GM12878 (cell line): ENCODE results near the gene LPIN2. TPM values are rescaled to one million over a fixed set of nuclear protein-coding genes. Genes with fewer than 3 reads are reported as not detected.

ENCODE experiments used
- ATAC-seq: fragments of 200-7000 bp; cut with Tn5 transposase; 3 replicates; pipeline ENCODE4 v1.9.1; 2020; ENCODE audit warnings: mild to moderate bottlenecking, moderate library complexity
- BruUV-seq: library from RNA; stranded (reverse); fragments of 400-500 nt; replicated peaks from 2 replicates; lab custom pipeline; 2021; lab: Mats Ljungman, UMichigan
- CTCF ChIA-PET: fragments of 300-600 bp; sonication (Branson Sonifier 250); formaldehyde crosslinking; extraction: SDS; loops from one replicate; lab custom pipeline; 2021; ENCODE audit warnings: inconsistent platforms; lab: Yijun Ruan, JAX
- POLR2A ChIA-PET: fragments of 350-600 bp; formaldehyde crosslinking; extraction: SDS; loops from one replicate; lab custom pipeline; 2021; ENCODE audit warnings: inconsistent platforms; lab: Charles Lee
- RAD21 ChIA-PET: fragments of 300-600 bp; sonication (Branson Sonifier 250); formaldehyde crosslinking; loops from one replicate; lab custom pipeline; 2023; ENCODE audit warnings: antibody characterized with exemption; ENCODE audit not compliant: unreplicated experiment; lab: Charles Lee
- SMC1A ChIA-PET: fragments of 300-600 bp; sonication (Branson Sonifier 250); formaldehyde crosslinking; loops from one replicate; lab custom pipeline; 2023; ENCODE audit not compliant: unreplicated experiment, uncharacterized antibody; lab: Charles Lee
- DNase-seq: peaks from one replicate; pipeline ENCODE4 v3.0.0-alpha.2; 2011; ENCODE audit warnings: low read depth, low spot score
- FAIRE-seq: peaks from 3 replicates; lab custom pipeline; 2011; peaks lifted over from hg19 to GRCh38; lab: Jason Lieb, UNC
- H2AFZ ChIP-seq: 2 replicates; pipeline ENCODE4 v1.6.0; 2011; ENCODE audit warnings: low read depth, low read length, control low read depth; ENCODE audit not compliant: control insufficient read depth
- H3K27ac ChIP-seq: 2 replicates; pipeline ENCODE4 v1.5.1; 2011; ENCODE audit warnings: control low read depth; ENCODE audit not compliant: control insufficient read depth, insufficient read depth
- H3K27me3 ChIP-seq, 2 experiments: replicated peaks in 1 of 2; 2 replicates each; pipeline versions ENCODE4 v1.6.0 to v1.6.1; 2011; ENCODE audit warnings: low read length in 1 of 2; ENCODE audit not compliant: control insufficient read depth in 2 of 2, insufficient read depth in 2 of 2
- H3K36me3 ChIP-seq, 2 experiments: 2 replicates each; pipeline ENCODE4 v1.5.1; 2011; ENCODE audit warnings: low read length in 1 of 2; ENCODE audit not compliant: control insufficient read depth in 2 of 2, insufficient read depth in 2 of 2
- H3K4me1 ChIP-seq: 2 replicates; pipeline ENCODE4 v1.6.1; 2011; ENCODE audit warnings: mild to moderate bottlenecking, low read length, moderate library complexity, mixed read lengths; ENCODE audit not compliant: control insufficient read depth, insufficient read depth
- H3K4me2 ChIP-seq: 2 replicates; pipeline ENCODE4 v1.6.0; 2011; ENCODE audit warnings: control low read depth; ENCODE audit not compliant: control insufficient read depth, insufficient read depth
- H3K4me3 ChIP-seq: fragments of 200-600 bp; sonication (generic); 2 replicates; pipeline ENCODE4 v1.5.1; 2016
- H3K79me2 ChIP-seq: 2 replicates; pipeline ENCODE4 v1.6.0; 2011; ENCODE audit warnings: low read length; ENCODE audit not compliant: control insufficient read depth, insufficient read depth
- H3K9ac ChIP-seq: 2 replicates; pipeline ENCODE4 v1.8.0; 2011; ENCODE audit warnings: low read length, control low read depth, mixed read lengths; ENCODE audit not compliant: control insufficient read depth, insufficient read depth
- H3K9me3 ChIP-seq: replicated peaks from 3 replicates; pipeline ENCODE4 v1.5.1; 2011; ENCODE audit warnings: mild to moderate bottlenecking, low read length; ENCODE audit not compliant: control insufficient read depth, insufficient read depth
- H4K20me1 ChIP-seq: 2 replicates; pipeline ENCODE4 v1.6.0; 2011; ENCODE audit not compliant: control insufficient read depth, insufficient read depth
- NFXL1 ChIP-seq: fragments of 450-650 bp; IDR thresholded peaks from 2 replicates; pipeline ENCODE4 v1.6.1; 2017; ENCODE audit warnings: antibody characterized with exemption, mild to moderate bottlenecking, borderline replicate concordance
- SMARCA5 ChIP-seq: fragments of 450-650 bp; IDR thresholded peaks from 2 replicates; pipeline ENCODE4 v1.6.1; 2017; ENCODE audit warnings: mild to moderate bottlenecking
- WRNIP1 ChIP-seq: IDR thresholded peaks from 2 replicates; pipeline ENCODE4 v1.6.1; 2011; ENCODE audit warnings: low read depth, low read length, improper control_type of control experiment, borderline replicate concordance
- WGBS: methylation state at CpG from one replicate; pipeline ENCODE4 v1.1.6; 2016; ENCODE audit warnings: low lambda C conversion rate; ENCODE audit not compliant: insufficient replicate concordance, insufficient coverage; ENCODE audit errors: missing lambda C conversion rate; 5-methylcytosine and 5-hydroxymethylcytosine counted together
- in situ Hi-C: fragments of 300-500 bp; cut with MboI; formaldehyde crosslinking; loops from 9 replicates; pipeline ENCODE4 v1.14.3; 2018; ENCODE audit warnings: mixed read lengths
- intact Hi-C: fragments of 100-400 bp; cut with micrococcal nuclease; formaldehyde crosslinking; loops from one replicate; pipeline ENCODE4 v1.14.2; 2022; ENCODE audit not compliant: unreplicated experiment
- polyA plus RNA-seq, 11 experiments: library from polyadenylated mRNA; depleted of rRNA in 4 of 11; unstranded in 6 of 11; stranded (reverse) in 5 of 11; fragments of >200 nt; fragmentation: Nextera tagmentation in 4 of 11; fragmentation: Illumina TruSeq in 1 of 11; extraction: Ambion mirVana in 4 of 11; extraction: Trizol in 1 of 11; gene quantifications; 1 replicate in 1 of 11; 2 replicates in 10 of 11; pipeline versions ENCODE4 v1.2.1 to v1.2.3, GENCODE V29; 2011 to 2016; ENCODE audit warnings: inconsistent platforms in 2 of 11, missing spikeins in 2 of 11, low read depth in 1 of 11
- total RNA-seq, 4 experiments: library from RNA; depleted of rRNA in 3 of 4; stranded (reverse); fragments of >200 nt in 3 of 4; fragmentation: Illumina TruSeq in 1 of 4; extraction: Trizol in 1 of 4; gene quantifications; 2 replicates each; pipeline versions ENCODE4 v1.2.1 to v1.2.3, GENCODE V29; 2013 to 2021

The LPIN2 gene
- total and polyA plus RNA-seq, 10 of the 15 experiments (the other 5 are each of a cell fraction or from before 2014, with no cell fraction given): 4.1 to 28.0 (median 15.9) TPM

DNA sequence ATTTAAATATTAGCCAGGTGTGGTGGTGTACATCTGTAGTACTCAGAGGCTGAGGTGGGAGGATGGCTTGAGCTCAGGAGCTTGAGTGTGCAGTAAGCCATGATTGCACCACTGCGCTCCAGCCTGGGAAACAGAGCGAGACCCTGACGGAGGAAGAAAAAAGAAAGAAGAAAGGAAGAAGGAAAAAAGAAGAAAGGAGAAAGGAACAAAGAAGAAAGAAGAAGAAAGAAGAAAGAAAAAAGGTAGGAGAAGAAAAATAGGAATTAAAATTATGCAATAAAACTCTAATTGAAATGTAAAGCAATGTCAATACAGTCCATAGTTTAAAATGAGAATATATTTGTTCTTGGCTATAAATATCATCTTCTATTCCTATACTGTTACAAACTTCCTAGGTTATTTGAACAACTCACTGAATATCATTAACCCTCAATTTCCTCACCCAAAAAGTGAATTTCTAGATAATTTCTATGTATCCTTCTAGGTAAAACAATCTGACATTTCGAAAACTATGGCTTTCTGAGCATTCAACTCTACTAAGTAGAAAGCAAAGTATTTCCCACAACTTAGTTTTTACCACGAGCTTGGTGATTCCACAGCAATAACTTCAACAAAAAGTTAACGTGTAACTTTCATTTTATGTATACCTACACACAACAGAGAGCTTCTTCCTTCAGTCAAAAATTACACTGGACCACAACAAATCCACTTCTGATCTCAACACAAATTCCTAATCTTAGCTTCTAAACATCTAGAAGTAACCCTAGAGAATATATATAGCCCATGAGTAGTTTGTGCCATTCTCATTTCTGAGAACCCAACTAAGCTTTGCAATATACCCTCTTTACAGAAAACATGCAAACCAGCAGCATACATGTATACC is 19.7 kb downstream of the LPIN2 start:
- Histone ChIP-seq H3K4me1 (peaks cover 25% of the 10 kb centered on the region), H3K36me3 (no peaks in the 10 kb centered on the region), H3K9ac (no peak overlapping the region), H3K9me3 (peaks cover 8% of the 10 kb centered on the region; the same call in 2 of the 3 replicates), H3K79me2 (peaks cover 48% of the 10 kb centered on the region), H4K20me1 (no peaks in the 10 kb centered on the region), H3K4me2 (peak overlapping the region; percentile 49; the same call in 1 of the 2 replicates), H3K27ac (peak overlapping the region; percentile 28; the same call in 1 of the 2 replicates), H3K27me3 (no peaks in the 10 kb centered on the region), H2AFZ (no peak overlapping the region)
- 52% methylated on average over 6 of the region's 6 CpGs for WGBS
- ATAC-seq (no peak), DNase-seq (no peak), FAIRE-seq (no peak)
- ChIA-PET POLR2A (interaction anchor here (0.6 to 1.5 kb wide), 7 partner anchors 8 to 182 kb away, joined by 3 to 6 read pairs (median 3); partner anchors contain the start of gene LPIN2), CTCF (interaction anchor here (0.7 to 7.2 kb wide), 18 partner anchors 8 to 252 kb away, joined by 3 to 131 read pairs (median 10); partner anchors contain the start of gene MYL12A), RAD21 (interaction anchor here (0.6 to 4.3 kb wide), 20 partner anchors 8 to 263 kb away, joined by 3 to 74 read pairs (median 6); partner anchors contain the start of gene MYL12A)
- no TSS peak for BruUV-seq
- intact Hi-C loops: loop anchor here (5.0 kb wide), 1 partner anchor 159 kb away; no protein-coding TSS in a partner anchor
- no peak for TF ChIP-seq WRNIP1
- no peak for TF ChIP-seq NFXL1
- TF ChIP-seq SMARCA5: no peak
- TF ChIP-seq, all 136 proteins: peak for 0
- 0 out of 2 replicates have a peak overlapping the region, but pooled peaks have one; percentile 1 for H3K4me3 ChIP-seq
- SMC1A ChIA-PET: interaction anchor here (0.6 to 4.5 kb wide), 21 partner anchors 7 to 253 kb away, joined by 3 to 78 read pairs (median 5); partner anchors contain the start of gene MYL12A
- in situ Hi-C loops: no loop called here
